BLaER1 treated with 17β-estradiol and CSF1 and Interleukin-3, amounts not matched to agents 10 nM and 100 nM (cell line): ENCODE data around the gene ZFAND5.

Experiments used
- H3K27ac ChIP-seq, 11 experiments: shearing (Covaris generic); formaldehyde crosslinking; 2 replicates each; pipeline ENCODE4 v1.8.1; 2022
- H3K27me3 ChIP-seq, 11 experiments: shearing (Covaris generic); formaldehyde crosslinking; 2 replicates each; pipeline ENCODE4 v1.8.1; 2022
- H3K36me3 ChIP-seq, 11 experiments: shearing (Covaris generic); formaldehyde crosslinking; 2 replicates each; pipeline ENCODE4 v1.8.1; 2022
- H3K4me1 ChIP-seq, 10 experiments: shearing (Covaris generic); formaldehyde crosslinking; 2 replicates each; pipeline ENCODE4 v1.8.1; 2022
- H3K4me2 ChIP-seq, 11 experiments: shearing (Covaris generic); formaldehyde crosslinking; 2 replicates each; pipeline ENCODE4 v1.8.1; 2022
- H3K4me3 ChIP-seq, 10 experiments: shearing (Covaris generic); formaldehyde crosslinking; 2 replicates each; pipeline ENCODE4 v1.8.1; 2022
- H3K9ac ChIP-seq, 11 experiments: shearing (Covaris generic); formaldehyde crosslinking; 2 replicates each; pipeline ENCODE4 v1.8.1; 2022
- H3K9me3 ChIP-seq, 11 experiments: shearing (Covaris generic); formaldehyde crosslinking; replicated peaks in 1 of 11; 2 replicates each; pipeline ENCODE4 v1.8.1; 2022
- H4K20me1 ChIP-seq, 11 experiments: shearing (Covaris generic); formaldehyde crosslinking; 2 replicates each; pipeline ENCODE4 v1.8.1; 2022
- Cebpa-rat ChIP-seq, 11 experiments: shearing (Covaris generic); IDR thresholded peaks; 2 replicates each; pipeline ENCODE4 v1.8.1; 2022

Gene ZFAND5

DNA sequence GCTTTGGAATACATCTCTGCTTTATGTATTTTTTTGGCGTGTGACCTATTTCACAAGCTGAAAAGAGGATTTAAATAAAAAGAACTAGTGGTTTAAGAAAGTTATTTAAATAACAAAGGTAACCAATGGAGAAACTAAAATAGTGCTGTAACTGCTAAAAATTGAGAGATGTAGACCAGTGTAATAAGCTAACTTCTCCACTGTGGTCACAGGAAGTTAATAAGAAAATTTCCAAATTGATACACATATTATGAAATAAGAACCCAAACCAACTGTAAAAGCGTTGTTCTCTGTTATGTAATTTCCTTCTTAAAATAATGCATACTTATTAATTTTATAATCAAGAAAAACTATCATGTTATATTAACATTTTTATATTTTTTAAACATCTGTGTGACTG, 29.1 kb upstream of the ZFAND5 start:
- Histone ChIP-seq H3K27ac (peak overlapping the region in 4 of 11 experiments; percentile 25 to 48 (median 29); a peak in 4 of 22 replicates), H4K20me1 (no peaks in the 10 kb centered on the region), H3K9ac (no peak overlapping the region), H3K27me3 (no peaks in the 10 kb centered on the region), H3K36me3 (no peaks in the 10 kb centered on the region), H3K9me3 (peaks cover 0 to 4% (median 0%) of the 10 kb centered on the region in 11 experiments; a peak in 1 of 22 replicates), H3K4me3 (no peak overlapping the region), H3K4me2 (peak overlapping the region in 3 of 11 experiments; percentile 19 to 55 (median 35); a peak in 3 of 22 replicates), H3K4me1 (peaks cover 0 to 31% (median 0%) of the 10 kb centered on the region in 10 experiments; a peak in 6 of 20 replicates)
- no peak for TF ChIP-seq Cebpa-rat (IDR thresholded peaks at IDR 0.05)

- Histone ChIP-seq H3K9me3 (peaks cover 0 to 4% (median 0%) of the 10 kb centered on the region in 11 experiments; a peak in 1 of 22 replicates), H3K4me2 (no peak overlapping the region), H3K4me1 (peaks cover 0 to 14% (median 0%) of the 10 kb centered on the region in 10 experiments; a peak in 5 of 20 replicates), H3K27me3 (no peaks in the 10 kb centered on the region), H4K20me1 (no peaks in the 10 kb centered on the region), H3K27ac (no peak overlapping the region), H3K4me3 (no peak overlapping the region), H3K36me3 (no peaks in the 10 kb centered on the region), H3K9ac (no peak overlapping the region)
- TF ChIP-seq Cebpa-rat (IDR thresholded peaks at IDR 0.05): no peak
These were observed 25.9 kb upstream of the ZFAND5 start for GRCh38 chr9:72390907-72391306.

DNA sequence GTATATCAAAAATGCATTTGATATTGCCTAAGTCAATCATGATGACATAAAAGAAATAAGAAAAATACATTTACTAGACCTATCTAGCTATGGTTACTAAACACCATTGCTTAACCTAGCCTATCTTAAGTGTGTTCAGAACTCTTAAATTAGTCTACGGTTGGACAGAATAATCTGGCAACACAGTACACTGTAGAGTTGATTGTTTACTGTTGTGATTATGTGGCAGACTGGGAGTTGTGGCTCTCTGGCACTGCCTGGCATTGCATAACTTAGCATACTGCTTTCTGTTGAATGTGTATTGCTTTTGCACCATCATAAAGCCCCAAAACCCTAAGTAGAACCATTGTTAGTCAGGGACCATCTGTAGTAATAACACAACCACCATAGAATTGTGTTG, 21.2 kb upstream of the ZFAND5 start:
- Histone ChIP-seq H3K4me1 (no peaks in the 10 kb centered on the region), H3K9me3 (peaks cover 0 to 4% (median 0%) of the 10 kb centered on the region in 11 experiments; a peak in 1 of 22 replicates), H3K36me3 (no peaks in the 10 kb centered on the region), H3K9ac (no peak overlapping the region), H4K20me1 (no peaks in the 10 kb centered on the region), H3K27ac (no peak overlapping the region), H3K4me3 (no peak overlapping the region), H3K27me3 (no peaks in the 10 kb centered on the region), H3K4me2 (no peak overlapping the region)
- no peak for TF ChIP-seq Cebpa-rat (IDR thresholded peaks at IDR 0.05)

- H3K9ac ChIP-seq: no peak overlapping the region
- no peak overlapping the region for H3K4me2 ChIP-seq
- no peaks in the 10 kb centered on the region for H3K4me1 ChIP-seq
- no peaks in the 10 kb centered on the region for H3K9me3 ChIP-seq
- no peaks in the 10 kb centered on the region for H3K27me3 ChIP-seq
- no peak overlapping the region for H3K27ac ChIP-seq
- H3K4me3 ChIP-seq: no peak overlapping the region
- no peak for TF ChIP-seq Cebpa-rat (IDR thresholded peaks at IDR 0.05)
- H4K20me1 ChIP-seq: no peaks in the 10 kb centered on the region
- no peaks in the 10 kb centered on the region for H3K36me3 ChIP-seq
These were observed 19.9 kb upstream of the ZFAND5 start for GRCh38 chr9:72384710-72385485.

GRCh38 chr9:72383978-72384709, 19.1 kb upstream of the ZFAND5 start:
- no peak for TF ChIP-seq Cebpa-rat (IDR thresholded peaks at IDR 0.05)
- H4K20me1 ChIP-seq: no peaks in the 10 kb centered on the region
- no peak overlapping the region for H3K4me2 ChIP-seq
- no peaks in the 10 kb centered on the region for H3K4me1 ChIP-seq
- H3K4me3 ChIP-seq: no peak overlapping the region
- no peaks in the 10 kb centered on the region for H3K36me3 ChIP-seq
- no peak overlapping the region for H3K9ac ChIP-seq
- no peaks in the 10 kb centered on the region for H3K27me3 ChIP-seq
- H3K9me3 ChIP-seq: no peaks in the 10 kb centered on the region
- H3K27ac ChIP-seq: no peak overlapping the region

DNA sequence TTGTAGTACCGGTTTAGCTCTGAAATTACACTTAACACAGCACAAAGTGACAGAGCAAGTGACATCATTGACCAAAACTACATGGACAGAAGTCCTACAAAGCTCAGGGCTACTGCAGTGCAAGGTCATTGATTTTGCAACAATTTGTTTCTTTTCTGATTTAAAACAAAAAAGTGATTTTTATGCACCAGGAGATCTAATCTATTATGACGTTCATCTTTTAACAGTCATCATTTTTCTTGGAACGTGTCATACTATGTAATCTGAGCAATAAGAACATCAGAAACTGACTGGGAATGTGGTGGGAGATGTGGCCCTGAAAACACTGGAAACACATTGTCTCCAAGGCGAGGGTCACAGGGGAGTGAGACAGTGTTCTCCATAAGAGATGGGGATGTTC, 17.4 kb upstream of the ZFAND5 start:
- Histone ChIP-seq H3K27me3 (no peaks in the 10 kb centered on the region), H3K9ac (no peak overlapping the region), H3K27ac (no peak overlapping the region), H3K4me2 (no peak overlapping the region), H3K4me3 (no peak overlapping the region), H4K20me1 (no peaks in the 10 kb centered on the region), H3K4me1 (no peaks in the 10 kb centered on the region), H3K36me3 (no peaks in the 10 kb centered on the region), H3K9me3 (no peaks in the 10 kb centered on the region)
- no peak for TF ChIP-seq Cebpa-rat (IDR thresholded peaks at IDR 0.05)

GRCh38 chr9:72377041-72377440, 12.0 kb upstream of the ZFAND5 start:
- Histone ChIP-seq H3K27ac (no peak overlapping the region), H3K36me3 (no peaks in the 10 kb centered on the region), H3K4me2 (no peak overlapping the region), H3K4me3 (no peak overlapping the region), H3K4me1 (no peaks in the 10 kb centered on the region), H3K9me3 (no peaks in the 10 kb centered on the region), H3K27me3 (no peaks in the 10 kb centered on the region), H4K20me1 (no peaks in the 10 kb centered on the region), H3K9ac (no peak overlapping the region)
- no peak for TF ChIP-seq Cebpa-rat (IDR thresholded peaks at IDR 0.05)

DNA sequence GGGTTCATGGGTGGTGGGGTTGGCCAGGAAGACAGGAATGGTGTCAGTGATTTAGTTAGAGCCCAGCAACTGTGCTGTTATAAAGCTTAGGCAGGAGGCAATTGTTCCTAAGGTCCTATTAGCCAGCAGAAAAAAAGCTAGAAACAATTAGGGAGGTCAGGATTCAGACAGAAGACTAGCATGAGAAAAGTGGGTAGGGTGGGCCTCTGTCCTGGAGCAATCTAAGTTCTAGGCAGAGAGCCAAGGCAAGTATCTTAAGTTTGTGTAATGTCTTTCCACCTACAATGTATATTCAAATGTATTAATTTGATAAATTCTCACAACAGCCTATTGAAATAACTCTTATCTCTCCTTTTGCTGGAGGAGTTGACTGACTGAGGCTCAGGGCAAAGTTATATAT, 6.1 kb upstream of the ZFAND5 start:
- Histone ChIP-seq H3K9me3 (no peaks in the 10 kb centered on the region), H3K36me3 (no peaks in the 10 kb centered on the region), H3K4me2 (no peak overlapping the region), H3K9ac (no peak overlapping the region), H3K27me3 (no peaks in the 10 kb centered on the region), H3K27ac (no peak overlapping the region), H4K20me1 (no peaks in the 10 kb centered on the region), H3K4me3 (no peak overlapping the region), H3K4me1 (peaks cover 0 to 8% (median 2%) of the 10 kb centered on the region in 10 experiments; a peak in 6 of 20 replicates)
- no peak for TF ChIP-seq Cebpa-rat (IDR thresholded peaks at IDR 0.05)

GRCh38 chr9:72365525-72366256, 683 bp upstream of the ZFAND5 start:
- Histone ChIP-seq H3K36me3 (peaks cover 17 to 33% (median 31%) of the 10 kb centered on the region in 11 experiments; a peak in 20 of 22 replicates), H3K27me3 (no peaks in the 10 kb centered on the region), H3K4me2 (peak overlapping the region; percentile 70 to 99 (median 90)), H3K27ac (peak overlapping the region; percentile 95 to 100 (median 99)), H3K9ac (peak overlapping the region; percentile 98 to 100 (median 99)), H3K9me3 (no peaks in the 10 kb centered on the region), H3K4me3 (peak overlapping the region; percentile 75 to 99 (median 92)), H3K4me1 (peaks cover 12 to 25% (median 18%) of the 10 kb centered on the region in 10 experiments), H4K20me1 (peaks cover 31 to 43% (median 37%) of the 10 kb centered on the region in 11 experiments)
- TF ChIP-seq Cebpa-rat (IDR thresholded peaks at IDR 0.05): no peak
